K562 (cell line): ENCODE results near the gene RGS19. TPM values are rescaled to one million over a fixed set of nuclear protein-coding genes. Genes with fewer than 3 reads are reported as not detected.

Experiments used
- CREB1 ChIP-seq, 2 experiments: sonication (generic) in 1 of 2; formaldehyde crosslinking in 1 of 2; IDR thresholded peaks; 2 replicates each; pipeline versions ENCODE4 v1.6.1 to v1.8.0; 2012 to 2022; ENCODE audit warnings: inconsistent platforms in 1 of 2, mild to moderate bottlenecking in 1 of 2, missing genetic modification reagents in 1 of 2, moderate library complexity in 1 of 2
- ETS2 ChIP-seq: IDR thresholded peaks from 2 replicates; pipeline ENCODE4 v1.6.1; 2016; ENCODE audit warnings: borderline replicate concordance, missing genetic modification characterization, mild to moderate bottlenecking, moderate library complexity, missing compliant biosample characterization; ENCODE audit not compliant: poor library complexity, severe bottlenecking
- KLF1 ChIP-seq: fragments of 450-650 bp; IDR thresholded peaks from 2 replicates; pipeline ENCODE4 v1.6.1; 2016; ENCODE audit warnings: missing genetic modification characterization, missing compliant biosample characterization
- LARP7 ChIP-seq: fragments of 450-650 bp; IDR thresholded peaks from 2 replicates; pipeline ENCODE4 v1.6.1; 2016
- NFE2 ChIP-seq: IDR thresholded peaks from 2 replicates; pipeline ENCODE4 v1.6.1; 2014; ENCODE audit warnings: antibody characterized with exemption, low read depth
- NFE2L1 ChIP-seq: fragments of 450-650 bp; IDR thresholded peaks from 2 replicates; pipeline ENCODE4 v1.6.1; 2016; ENCODE audit warnings: missing genetic modification characterization, low read depth, mild to moderate bottlenecking, missing compliant biosample characterization, moderate library complexity, borderline replicate concordance
- POLR2B ChIP-seq: fragments of 450-650 bp; IDR thresholded peaks from 2 replicates; pipeline ENCODE4 v1.6.1; 2018; ENCODE audit warnings: low read depth; ENCODE audit not compliant: partially characterized antibody
- TOE1 ChIP-seq, 2 experiments: fragments of 450-650 bp in 1 of 2; sonication (generic) in 1 of 2; formaldehyde crosslinking in 1 of 2; IDR thresholded peaks; 2 replicates each; pipeline versions ENCODE4 v1.7.1 to v1.8.0; 2016 to 2022; ENCODE audit warnings: borderline replicate concordance in 2 of 2, mild to moderate bottlenecking in 2 of 2, antibody characterized with exemption in 1 of 2, inconsistent platforms in 1 of 2, low read depth in 1 of 2, missing genetic modification reagents in 1 of 2, moderate library complexity in 1 of 2
- ZBTB1 ChIP-seq: sonication (generic); formaldehyde crosslinking; IDR thresholded peaks from 2 replicates; pipeline ENCODE4 v1.8.1; 2023; ENCODE audit warnings: missing genetic modification reagents, low read depth, mild to moderate bottlenecking, borderline replicate concordance
- ZKSCAN1 ChIP-seq: fragments of 150-350 bp; IDR thresholded peaks from 2 replicates; pipeline ENCODE4 v1.6.1; 2016; ENCODE audit warnings: low read depth, low read length
- ZNF12 ChIP-seq: sonication (generic); formaldehyde crosslinking; IDR thresholded peaks from 2 replicates; pipeline ENCODE4 v1.4.0; 2020; ENCODE audit warnings: mild to moderate bottlenecking, missing genetic modification reagents
- ZSCAN29 ChIP-seq: fragments of 450-650 bp; IDR thresholded peaks from 2 replicates; pipeline ENCODE4 v1.6.1; 2017
- polyA plus RNA-seq, 8 experiments: library from polyadenylated mRNA; depleted of rRNA in 4 of 8; stranded (reverse) in 5 of 8; unstranded in 3 of 8; fragments of >200 nt; fragmentation: Nextera tagmentation in 2 of 8; fragmentation: Illumina TruSeq in 1 of 8; extraction: Ambion mirVana in 2 of 8; extraction: Trizol in 1 of 8; gene quantifications; 2 replicates each; pipeline versions ENCODE4 v1.2.1 to v1.2.3, GENCODE V29; 2011 to 2014; ENCODE audit warnings: inconsistent platforms in 1 of 8, missing spikeins in 1 of 8
- total RNA-seq, 7 experiments: library from RNA; depleted of rRNA in 6 of 7; stranded (reverse); fragments of >200 nt in 6 of 7; fragmentation: Illumina TruSeq in 2 of 7; extraction: Trizol in 2 of 7; gene quantifications; 2 replicates each; pipeline versions ENCODE4 v1.2.1 to v1.2.3, GENCODE V29; 2011 to 2021; ENCODE audit warnings: low replicate concordance in 1 of 7
- TF ChIP-seq, protein P1 (sequence below), 2 experiments: fragments of 450-650 bp; IDR thresholded peaks; 2 replicates each; pipeline ENCODE4 v1.6.1; 2018; ENCODE audit warnings: mild to moderate bottlenecking in 2 of 2, low read depth in 1 of 2; ENCODE audit not compliant: partially characterized antibody in 2 of 2
- TF ChIP-seq, protein P2 (sequence below): fragments of 250-450 bp; sonication (Bioruptor Pico); IDR thresholded peaks from 2 replicates; pipeline ENCODE4 v1.4.0; 2020
- TF ChIP-seq, protein P3 (sequence below): fragments of 250-450 bp; sonication (Bioruptor Pico); IDR thresholded peaks from 2 replicates; pipeline ENCODE4 v1.4.0; 2020; ENCODE audit warnings: mild to moderate bottlenecking, moderate library complexity
- TF ChIP-seq, protein P4 (sequence below): fragments of 450-650 bp; IDR thresholded peaks from 2 replicates; pipeline ENCODE4 v1.7.1; 2018; ENCODE audit warnings: mild to moderate bottlenecking, low read depth; ENCODE audit not compliant: partially characterized antibody

Gene RGS19
- total and polyA plus RNA-seq, 9 of the 15 experiments (the other 6 are each of a cell fraction or from before 2014, with no cell fraction given), result 0.41 to 23.7 (median 14.6) TPM

DNA sequence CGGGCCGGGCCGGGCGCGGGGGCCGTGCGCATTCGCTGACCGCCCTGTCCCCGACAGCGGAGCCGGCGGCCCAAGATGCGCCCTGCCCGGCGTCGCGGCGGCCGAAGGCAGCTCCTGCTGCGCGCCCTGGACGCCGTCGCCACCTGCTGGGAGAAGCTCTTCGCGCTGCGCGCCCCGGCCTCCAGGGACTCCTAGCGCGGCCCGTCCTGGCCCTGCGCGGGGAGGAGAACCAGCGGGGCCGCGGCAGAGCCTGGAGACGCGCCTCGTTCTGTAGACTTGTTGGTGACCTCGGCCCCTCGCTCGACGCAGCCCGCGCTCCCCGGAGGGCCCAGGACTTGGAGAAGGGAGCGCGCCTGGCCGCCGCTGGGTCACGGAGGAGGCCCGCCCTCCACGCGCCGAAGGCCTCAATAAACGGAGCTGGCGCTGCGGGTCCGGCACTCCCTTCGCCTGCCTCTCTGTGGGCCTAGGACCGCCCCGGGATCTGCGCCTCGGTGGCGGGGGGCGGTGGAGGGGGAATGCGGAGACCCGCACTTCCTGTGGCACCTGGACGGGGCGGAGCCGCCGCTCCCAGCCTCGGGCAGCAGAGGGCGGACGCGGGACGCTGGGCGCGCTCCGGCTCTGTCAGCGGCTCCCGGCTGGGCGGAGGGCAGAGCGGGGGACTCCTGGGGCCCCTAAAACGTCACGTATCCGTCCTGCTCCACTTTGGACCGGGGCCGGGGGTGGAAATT is 40.6 kb downstream of the RGS19 start (continued):
- no peak for TF ChIP-seq NFE2L1 (tag)
- TF ChIP-seq KLF1, result no peak; the same call in 1 of the 2 replicates
- no peak for TF ChIP-seq POLR2B
- 0 out of 2 replicates have a peak, but pooled peaks have one; percentile 3 for TF ChIP-seq ZNF12 (CRISPR knock-in tag)
- no peak for TF ChIP-seq NFE2
- TF ChIP-seq ZBTB1 (CRISPR knock-in tag), result no peak
- TF ChIP-seq ETS2 (tag), result no peak
- peak; percentile 32; the same call in 1 of the 2 replicates for TF ChIP-seq CREB1 (IDR thresholded peaks at IDR 0.05)
- peak; percentile 60; the same call in 1 of the 2 replicates for TF ChIP-seq CREB1 (CRISPR knock-in tag; IDR thresholded peaks at IDR 0.05)
- TF ChIP-seq, protein P1, sequence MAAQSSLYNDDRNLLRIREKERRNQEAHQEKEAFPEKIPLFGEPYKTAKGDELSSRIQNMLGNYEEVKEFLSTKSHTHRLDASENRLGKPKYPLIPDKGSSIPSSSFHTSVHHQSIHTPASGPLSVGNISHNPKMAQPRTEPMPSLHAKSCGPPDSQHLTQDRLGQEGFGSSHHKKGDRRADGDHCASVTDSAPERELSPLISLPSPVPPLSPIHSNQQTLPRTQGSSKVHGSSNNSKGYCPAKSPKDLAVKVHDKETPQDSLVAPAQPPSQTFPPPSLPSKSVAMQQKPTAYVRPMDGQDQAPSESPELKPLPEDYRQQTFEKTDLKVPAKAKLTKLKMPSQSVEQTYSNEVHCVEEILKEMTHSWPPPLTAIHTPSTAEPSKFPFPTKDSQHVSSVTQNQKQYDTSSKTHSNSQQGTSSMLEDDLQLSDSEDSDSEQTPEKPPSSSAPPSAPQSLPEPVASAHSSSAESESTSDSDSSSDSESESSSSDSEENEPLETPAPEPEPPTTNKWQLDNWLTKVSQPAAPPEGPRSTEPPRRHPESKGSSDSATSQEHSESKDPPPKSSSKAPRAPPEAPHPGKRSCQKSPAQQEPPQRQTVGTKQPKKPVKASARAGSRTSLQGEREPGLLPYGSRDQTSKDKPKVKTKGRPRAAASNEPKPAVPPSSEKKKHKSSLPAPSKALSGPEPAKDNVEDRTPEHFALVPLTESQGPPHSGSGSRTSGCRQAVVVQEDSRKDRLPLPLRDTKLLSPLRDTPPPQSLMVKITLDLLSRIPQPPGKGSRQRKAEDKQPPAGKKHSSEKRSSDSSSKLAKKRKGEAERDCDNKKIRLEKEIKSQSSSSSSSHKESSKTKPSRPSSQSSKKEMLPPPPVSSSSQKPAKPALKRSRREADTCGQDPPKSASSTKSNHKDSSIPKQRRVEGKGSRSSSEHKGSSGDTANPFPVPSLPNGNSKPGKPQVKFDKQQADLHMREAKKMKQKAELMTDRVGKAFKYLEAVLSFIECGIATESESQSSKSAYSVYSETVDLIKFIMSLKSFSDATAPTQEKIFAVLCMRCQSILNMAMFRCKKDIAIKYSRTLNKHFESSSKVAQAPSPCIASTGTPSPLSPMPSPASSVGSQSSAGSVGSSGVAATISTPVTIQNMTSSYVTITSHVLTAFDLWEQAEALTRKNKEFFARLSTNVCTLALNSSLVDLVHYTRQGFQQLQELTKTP (IDR thresholded peaks at IDR 0.05; ENCODE audit: low read depth in 1 of 2, partially characterized antibody in 2 of 2), result no peak
- no peak for TF ChIP-seq ZSCAN29
- no peak for TF ChIP-seq ZKSCAN1
- TF ChIP-seq TOE1 (IDR thresholded peaks at IDR 0.05; ENCODE audit: borderline replicate concordance), result no peak
- no peak for TF ChIP-seq TOE1 (CRISPR knock-in tag; IDR thresholded peaks at IDR 0.05; ENCODE audit: borderline replicate concordance, low read depth)
- no peak for TF ChIP-seq LARP7
- TF ChIP-seq, protein P2, sequence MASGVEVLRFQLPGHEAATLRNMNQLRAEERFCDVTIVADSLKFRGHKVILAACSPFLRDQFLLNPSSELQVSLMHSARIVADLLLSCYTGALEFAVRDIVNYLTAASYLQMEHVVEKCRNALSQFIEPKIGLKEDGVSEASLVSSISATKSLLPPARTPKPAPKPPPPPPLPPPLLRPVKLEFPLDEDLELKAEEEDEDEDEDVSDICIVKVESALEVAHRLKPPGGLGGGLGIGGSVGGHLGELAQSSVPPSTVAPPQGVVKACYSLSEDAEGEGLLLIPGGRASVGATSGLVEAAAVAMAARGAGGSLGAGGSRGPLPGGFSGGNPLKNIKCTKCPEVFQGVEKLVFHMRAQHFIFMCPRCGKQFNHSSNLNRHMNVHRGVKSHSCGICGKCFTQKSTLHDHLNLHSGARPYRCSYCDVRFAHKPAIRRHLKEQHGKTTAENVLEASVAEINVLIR (CRISPR knock-in tag), result no peak
- TF ChIP-seq, protein P3, sequence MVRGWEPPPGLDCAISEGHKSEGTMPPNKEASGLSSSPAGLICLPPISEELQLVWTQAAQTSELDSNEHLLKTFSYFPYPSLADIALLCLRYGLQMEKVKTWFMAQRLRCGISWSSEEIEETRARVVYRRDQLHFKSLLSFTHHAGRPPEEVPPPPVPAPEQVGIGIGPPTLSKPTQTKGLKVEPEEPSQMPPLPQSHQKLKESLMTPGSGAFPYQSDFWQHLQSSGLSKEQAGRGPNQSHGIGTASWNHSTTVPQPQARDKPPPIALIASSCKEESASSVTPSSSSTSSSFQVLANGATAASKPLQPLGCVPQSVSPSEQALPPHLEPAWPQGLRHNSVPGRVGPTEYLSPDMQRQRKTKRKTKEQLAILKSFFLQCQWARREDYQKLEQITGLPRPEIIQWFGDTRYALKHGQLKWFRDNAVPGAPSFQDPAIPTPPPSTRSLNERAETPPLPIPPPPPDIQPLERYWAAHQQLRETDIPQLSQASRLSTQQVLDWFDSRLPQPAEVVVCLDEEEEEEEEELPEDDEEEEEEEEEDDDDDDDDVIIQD (CRISPR knock-in tag), result no peak
- TF ChIP-seq, protein P4, sequence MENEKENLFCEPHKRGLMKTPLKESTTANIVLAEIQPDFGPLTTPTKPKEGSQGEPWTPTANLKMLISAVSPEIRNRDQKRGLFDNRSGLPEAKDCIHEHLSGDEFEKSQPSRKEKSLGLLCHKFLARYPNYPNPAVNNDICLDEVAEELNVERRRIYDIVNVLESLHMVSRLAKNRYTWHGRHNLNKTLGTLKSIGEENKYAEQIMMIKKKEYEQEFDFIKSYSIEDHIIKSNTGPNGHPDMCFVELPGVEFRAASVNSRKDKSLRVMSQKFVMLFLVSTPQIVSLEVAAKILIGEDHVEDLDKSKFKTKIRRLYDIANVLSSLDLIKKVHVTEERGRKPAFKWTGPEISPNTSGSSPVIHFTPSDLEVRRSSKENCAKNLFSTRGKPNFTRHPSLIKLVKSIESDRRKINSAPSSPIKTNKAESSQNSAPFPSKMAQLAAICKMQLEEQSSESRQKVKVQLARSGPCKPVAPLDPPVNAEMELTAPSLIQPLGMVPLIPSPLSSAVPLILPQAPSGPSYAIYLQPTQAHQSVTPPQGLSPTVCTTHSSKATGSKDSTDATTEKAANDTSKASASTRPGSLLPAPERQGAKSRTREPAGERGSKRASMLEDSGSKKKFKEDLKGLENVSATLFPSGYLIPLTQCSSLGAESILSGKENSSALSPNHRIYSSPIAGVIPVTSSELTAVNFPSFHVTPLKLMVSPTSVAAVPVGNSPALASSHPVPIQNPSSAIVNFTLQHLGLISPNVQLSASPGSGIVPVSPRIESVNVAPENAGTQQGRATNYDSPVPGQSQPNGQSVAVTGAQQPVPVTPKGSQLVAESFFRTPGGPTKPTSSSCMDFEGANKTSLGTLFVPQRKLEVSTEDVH, result no peak
